CD4-positive, alpha-beta T cell treated with Interleukin-15 for 4 hours (primary cell): ENCODE data around the gene FAM120B.

ENCODE experiments used
- DNase-seq: peaks from one replicate; pipeline ENCODE4 v3.0.0-alpha.2; 2020; ENCODE audit warnings: low spot score

FAM120B gene

GRCh38 chr6:170286934-170287265, 19.7 kb upstream of the FAM120B start:
- no peak for DNase-seq

- DNase-seq: no peak
These were observed 19.1 kb upstream of the FAM120B start for GRCh38 chr6:170287371-170287876.

DNA sequence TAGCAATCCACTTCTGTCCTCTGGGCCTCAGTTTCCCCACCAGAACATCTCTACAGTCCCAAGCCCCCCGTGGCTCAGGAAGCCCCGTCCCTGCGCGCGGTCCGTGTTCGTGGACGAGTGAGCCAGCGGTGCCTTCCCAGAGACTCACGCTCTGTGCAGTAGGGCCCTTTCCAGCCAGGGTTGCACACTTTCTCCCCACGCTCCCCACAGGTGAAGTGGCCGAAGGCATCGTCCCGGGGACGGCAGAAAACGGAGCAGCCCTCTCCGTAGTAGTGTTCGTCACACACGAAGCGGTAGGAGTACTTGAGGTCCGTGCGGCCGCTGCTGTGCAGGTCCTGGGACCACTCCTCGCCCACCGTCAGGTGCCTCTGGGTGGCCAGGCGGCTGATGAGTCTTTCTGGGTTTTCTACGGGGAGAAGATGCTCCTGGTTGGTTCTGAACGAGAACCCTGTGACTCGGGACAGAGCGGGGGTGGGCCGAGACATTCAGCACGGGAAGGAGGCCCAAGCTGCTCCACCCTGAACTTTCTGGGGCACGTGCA, 18.4 kb upstream of the FAM120B start:
- no peak for DNase-seq

DNA sequence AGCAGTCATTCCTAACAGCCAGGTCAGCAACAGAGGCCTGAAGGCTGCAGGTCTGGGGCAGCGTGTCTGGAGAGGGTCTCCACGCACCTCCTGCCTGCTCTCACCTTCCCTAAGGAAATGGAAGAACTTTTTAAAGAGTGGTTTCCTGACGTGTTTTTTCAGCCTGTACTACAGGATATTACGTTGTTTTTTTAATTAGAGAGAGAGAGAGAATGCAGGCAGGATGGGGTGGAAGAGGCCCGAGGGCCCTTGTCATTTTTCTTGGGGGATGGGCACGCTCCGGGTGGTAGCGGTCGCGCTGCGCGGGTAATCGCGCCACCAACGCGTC, 17.7 kb upstream of the FAM120B start:
- no peak for DNase-seq

GRCh38 chr6:170289180-170289931, 17.2 kb upstream of the FAM120B start:
- no peak for DNase-seq

GRCh38 chr6:170289951-170290295, 16.6 kb upstream of the FAM120B start:
- no peak for DNase-seq

DNA sequence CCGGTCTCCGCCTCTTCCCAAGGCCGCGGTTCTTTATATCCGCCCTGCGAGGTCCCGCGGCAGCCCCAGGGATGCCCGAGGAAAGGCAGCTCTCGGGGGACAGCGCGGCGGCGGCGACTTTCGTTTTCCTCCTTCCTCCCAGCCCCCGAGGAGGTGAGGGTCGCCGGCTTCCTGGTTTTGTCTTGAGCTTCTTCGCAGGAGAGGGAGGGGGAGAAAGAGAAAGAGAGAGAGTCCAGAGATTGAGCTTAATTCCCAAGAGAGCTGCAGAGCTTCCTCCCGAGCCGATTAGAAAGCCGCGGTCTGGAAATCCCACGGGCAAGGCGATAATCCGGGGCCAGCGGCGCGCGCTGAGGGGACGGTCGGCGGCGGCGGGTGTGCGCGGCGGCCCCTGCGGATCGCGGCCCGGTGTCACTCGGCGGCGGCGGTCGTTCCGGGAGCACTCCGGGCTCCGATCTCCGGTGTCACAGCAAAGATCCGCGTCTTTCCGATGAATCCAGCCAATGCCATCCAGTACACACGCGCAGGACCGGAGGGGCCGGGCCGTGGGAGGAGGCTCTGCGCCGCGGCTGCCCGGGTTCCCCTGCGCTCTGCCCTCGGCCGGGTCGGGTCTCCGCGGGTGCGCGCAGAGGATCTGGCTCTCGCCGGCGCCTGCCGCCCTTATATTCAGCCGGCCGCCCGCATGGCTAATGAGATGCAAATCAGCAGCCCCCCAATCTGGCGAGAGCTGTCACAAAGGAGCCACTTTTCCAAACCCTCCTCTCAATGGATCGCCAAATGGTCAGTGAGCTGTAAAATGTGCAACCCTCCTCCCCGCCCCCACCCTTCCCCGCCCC, 16.0 kb upstream of the FAM120B start, which contains the start of gene DLL1:
Gene DLL1 (minus strand): TSS at position 783 of the 833 bp plus-strand sequence. CDS start 939 bp downstream, outside the sequence.
- peak; percentile 28 for DNase-seq

GRCh38 chr6:170291271-170292110, 15.1 kb upstream of the FAM120B start:
- DNase-seq: peak; percentile 41

DNA sequence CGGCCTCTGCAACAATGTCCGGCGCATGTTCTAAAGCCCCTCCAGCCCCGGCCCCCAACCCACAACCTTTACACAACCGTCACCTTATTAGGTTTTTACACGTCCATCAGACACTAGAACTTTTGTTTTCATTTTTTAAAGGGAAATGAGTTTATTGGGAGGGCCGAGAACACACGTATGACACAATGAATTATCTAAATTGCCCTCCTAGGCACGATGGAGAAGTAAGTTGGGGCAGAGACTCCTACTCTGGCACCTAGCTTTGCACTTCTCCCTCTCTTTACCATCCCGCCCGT, 14.5 kb upstream of the FAM120B start:
- no peak for DNase-seq

DNA sequence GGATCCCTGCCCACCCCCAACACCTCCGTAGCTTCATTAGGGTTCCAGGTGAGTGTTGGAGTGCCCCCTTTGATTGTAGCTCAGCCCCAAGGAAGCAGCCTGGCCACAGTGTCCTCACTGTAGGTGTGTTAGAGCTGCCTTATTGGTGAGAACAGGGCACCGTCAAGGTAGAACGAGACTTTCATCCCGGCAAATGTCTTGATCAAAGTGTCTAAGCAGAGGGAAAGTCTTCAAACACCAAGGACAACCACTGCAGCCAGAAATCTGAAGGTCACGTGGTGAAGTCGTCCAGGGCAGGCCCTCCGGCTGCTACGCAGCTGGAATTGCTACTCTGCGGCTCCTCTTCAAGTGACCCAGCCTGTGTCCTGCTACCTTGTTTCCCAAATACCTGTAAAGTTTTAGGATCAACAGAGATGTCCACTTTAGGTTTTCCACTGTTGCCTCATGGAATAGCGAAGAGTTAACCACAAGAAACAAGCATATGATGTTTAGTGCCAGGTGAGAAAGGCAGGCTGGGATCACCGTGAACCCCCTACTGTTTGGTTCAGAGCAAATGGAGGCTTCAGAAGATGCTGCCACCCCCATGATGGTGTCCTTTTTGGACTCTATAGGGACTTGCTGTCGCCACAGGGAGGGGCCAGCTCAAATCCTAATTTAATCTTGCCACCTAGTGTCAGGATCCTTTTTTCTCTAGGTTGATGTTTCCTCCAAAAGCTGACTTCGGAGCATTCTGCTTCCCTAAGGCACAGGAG, 14.0 kb upstream of the FAM120B start:
- no peak for DNase-seq

- DNase-seq: no peak
These were observed 13.0 kb upstream of the FAM120B start for GRCh38 chr6:170293341-170294231.

DNA sequence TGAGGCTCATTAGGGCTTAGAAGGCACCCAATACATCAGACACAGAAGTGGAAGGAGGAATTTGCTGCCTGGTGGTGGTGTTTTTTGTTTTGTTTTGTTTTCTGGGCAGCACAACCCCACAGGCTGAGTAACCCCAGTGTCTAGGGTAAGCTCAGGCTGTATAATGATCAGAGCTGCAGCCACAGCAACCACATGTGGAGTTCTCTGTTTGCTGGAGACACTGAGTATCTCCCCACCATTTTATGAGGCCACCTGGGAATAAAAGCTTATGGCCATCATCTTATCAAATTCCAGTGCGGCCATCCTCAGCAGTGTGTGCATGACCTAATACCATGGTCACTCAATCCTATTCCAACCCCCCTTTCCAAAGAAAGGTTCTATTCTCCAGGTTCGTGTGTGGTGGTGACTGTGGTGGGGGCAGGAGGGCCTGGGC, 12.2 kb upstream of the FAM120B start:
- DNase-seq: no peak

DNA sequence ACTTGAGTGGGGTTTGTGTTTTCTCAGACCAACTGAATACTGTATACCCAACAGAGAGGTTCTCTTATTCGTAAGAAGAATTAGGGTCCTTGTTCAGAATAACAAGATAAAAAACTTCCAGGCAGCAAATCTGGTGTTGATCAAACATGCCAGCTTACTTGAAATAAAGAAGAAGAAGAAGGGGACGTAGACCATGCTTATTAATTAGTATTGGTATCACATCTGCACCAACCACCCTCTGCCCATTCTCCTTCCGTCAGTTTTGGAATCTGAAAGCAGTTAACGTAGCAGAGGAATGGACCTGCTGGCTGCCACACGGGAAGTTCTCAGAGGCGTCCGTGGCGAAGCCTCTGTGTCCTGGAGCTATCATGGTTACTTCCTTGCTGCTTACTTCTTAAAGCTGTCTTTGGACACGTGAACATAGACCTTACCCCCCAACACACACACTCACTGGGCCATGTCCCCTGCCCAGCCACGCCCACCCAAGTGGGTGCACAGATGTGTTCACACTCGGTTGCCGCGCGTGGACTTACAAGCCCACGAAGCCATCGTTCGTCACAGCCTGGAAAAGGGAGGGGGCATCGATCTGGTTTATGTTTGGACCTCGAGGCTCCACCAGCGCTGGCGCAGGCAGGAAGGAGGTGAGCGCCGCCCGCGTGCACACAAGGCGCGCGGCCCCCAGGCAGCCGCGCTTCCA, 11.6 kb upstream of the FAM120B start:
- DNase-seq: no peak

GRCh38 chr6:170295510-170296422, 10.8 kb upstream of the FAM120B start:
- DNase-seq: peak; percentile 28

DNA sequence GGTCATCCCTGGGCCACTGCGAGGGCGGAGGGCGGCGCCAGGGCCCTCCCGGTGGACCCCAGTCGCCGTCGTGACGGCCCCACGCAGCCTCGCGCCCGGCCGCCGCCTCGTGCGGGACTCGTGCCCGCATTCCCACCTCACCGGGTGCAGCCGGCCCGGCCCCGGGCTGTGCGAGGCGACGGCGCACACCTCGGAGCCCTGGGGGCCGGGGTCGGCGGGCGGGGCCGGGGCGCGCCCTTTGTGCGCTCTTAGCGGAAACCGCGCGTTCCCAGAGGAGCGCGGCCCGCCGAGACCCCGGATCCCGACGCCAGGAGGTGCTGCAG, 10.2 kb upstream of the FAM120B start:
- DNase-seq: no peak

- no peak for DNase-seq
These were observed 9.6 kb upstream of the FAM120B start for GRCh38 chr6:170296746-170297575.

- DNase-seq: no peak
These were observed 8.8 kb upstream of the FAM120B start for GRCh38 chr6:170297576-170298330.
